ENCODE results near the gene KRT7. TPM values are rescaled to one million over a fixed set of nuclear protein-coding genes. Genes with fewer than 3 reads are reported as not detected.
"Not testable (repeated sequence)": the region's sequence is repeated elsewhere in the genome, so short reads cannot be mapped to it uniquely, and the experiment has no call there.

KRT7 gene
- total RNA-seq, 2 donors from 2014 or later, result 24.1 to 105 TPM

- H3K27ac ChIP-seq, result no peak overlapping the region
- H3K36me3 ChIP-seq, result no peaks in the 10 kb centered on the region
- H3K4me1 ChIP-seq (ENCODE audit: control insufficient read depth in 1 of 2, low read depth in 2 of 2), result peaks cover 5 to 8% of the 10 kb centered on the region in 2 donors
- no peaks in the 10 kb centered on the region for H3K9me3 ChIP-seq
- no peak for DNase-seq (ENCODE audit: low spot score)
- TF ChIP-seq, protein P1, sequence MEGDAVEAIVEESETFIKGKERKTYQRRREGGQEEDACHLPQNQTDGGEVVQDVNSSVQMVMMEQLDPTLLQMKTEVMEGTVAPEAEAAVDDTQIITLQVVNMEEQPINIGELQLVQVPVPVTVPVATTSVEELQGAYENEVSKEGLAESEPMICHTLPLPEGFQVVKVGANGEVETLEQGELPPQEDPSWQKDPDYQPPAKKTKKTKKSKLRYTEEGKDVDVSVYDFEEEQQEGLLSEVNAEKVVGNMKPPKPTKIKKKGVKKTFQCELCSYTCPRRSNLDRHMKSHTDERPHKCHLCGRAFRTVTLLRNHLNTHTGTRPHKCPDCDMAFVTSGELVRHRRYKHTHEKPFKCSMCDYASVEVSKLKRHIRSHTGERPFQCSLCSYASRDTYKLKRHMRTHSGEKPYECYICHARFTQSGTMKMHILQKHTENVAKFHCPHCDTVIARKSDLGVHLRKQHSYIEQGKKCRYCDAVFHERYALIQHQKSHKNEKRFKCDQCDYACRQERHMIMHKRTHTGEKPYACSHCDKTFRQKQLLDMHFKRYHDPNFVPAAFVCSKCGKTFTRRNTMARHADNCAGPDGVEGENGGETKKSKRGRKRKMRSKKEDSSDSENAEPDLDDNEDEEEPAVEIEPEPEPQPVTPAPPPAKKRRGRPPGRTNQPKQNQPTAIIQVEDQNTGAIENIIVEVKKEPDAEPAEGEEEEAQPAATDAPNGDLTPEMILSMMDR (IDR thresholded peaks at IDR 0.05), result no peak
- no peak for ATAC-seq (ENCODE audit: insufficient number of reproducible peaks, low FRiP score, low read depth)
- H3K4me3 ChIP-seq, result no peak overlapping the region
- H3K27me3 ChIP-seq (replicated peaks; ENCODE audit: insufficient read depth), result no peaks in the 10 kb centered on the region
Observed at GRCh38 chr12:52254965-52255751, 22.1 kb downstream of the KRT7 start.

GRCh38 chr12:52255926-52256583 is 23.0 kb downstream of the KRT7 start:
- H3K27ac ChIP-seq, result no peak overlapping the region
- H3K4me1 ChIP-seq (ENCODE audit: control insufficient read depth in 1 of 2, low read depth in 2 of 2), result peaks cover 4 to 8% of the 10 kb centered on the region in 2 donors
- H3K36me3 ChIP-seq, result no peaks in the 10 kb centered on the region
- DNase-seq (ENCODE audit: low spot score) (no peak), ATAC-seq (ENCODE audit: insufficient number of reproducible peaks, low FRiP score, low read depth) (no peak)
- no peak overlapping the region for H3K4me3 ChIP-seq
- no peaks in the 10 kb centered on the region for H3K9me3 ChIP-seq
- no peaks in the 10 kb centered on the region for H3K27me3 ChIP-seq (replicated peaks; ENCODE audit: insufficient read depth)
- TF ChIP-seq, protein P1 (IDR thresholded peaks at IDR 0.05), result no peak

GRCh38 chr12:52256584-52256935 is 23.5 kb downstream of the KRT7 start:
- no peak overlapping the region for H3K4me3 ChIP-seq
- H3K27ac ChIP-seq, result no peak overlapping the region
- no peaks in the 10 kb centered on the region for H3K27me3 ChIP-seq (replicated peaks; ENCODE audit: insufficient read depth)
- DNase-seq (ENCODE audit: low spot score), result no peak
- ATAC-seq (ENCODE audit: insufficient number of reproducible peaks, low FRiP score, low read depth), result no peak
- H3K4me1 ChIP-seq (ENCODE audit: control insufficient read depth in 1 of 2, low read depth in 2 of 2), result peaks cover 4 to 8% of the 10 kb centered on the region in 2 donors
- H3K36me3 ChIP-seq, result no peaks in the 10 kb centered on the region
- TF ChIP-seq, protein P1 (IDR thresholded peaks at IDR 0.05), result no peak
- no peaks in the 10 kb centered on the region for H3K9me3 ChIP-seq

- peaks cover 4 to 8% of the 10 kb centered on the region in 2 donors for H3K4me1 ChIP-seq (ENCODE audit: control insufficient read depth in 1 of 2, low read depth in 2 of 2)
- no peaks in the 10 kb centered on the region for H3K9me3 ChIP-seq
- H3K27me3 ChIP-seq (replicated peaks; ENCODE audit: insufficient read depth), result no peaks in the 10 kb centered on the region
- DNase-seq (ENCODE audit: low spot score), result no peak
- H3K36me3 ChIP-seq, result no peaks in the 10 kb centered on the region
- TF ChIP-seq, protein P1 (IDR thresholded peaks at IDR 0.05), result no peak
- H3K4me3 ChIP-seq, result no peak overlapping the region
- H3K27ac ChIP-seq, result no peak overlapping the region
- ATAC-seq (ENCODE audit: insufficient number of reproducible peaks, low FRiP score, low read depth), result no peak
Observed at GRCh38 chr12:52257074-52257551, 24.1 kb downstream of the KRT7 start.

- not testable (repeated sequence) for H3K27me3 ChIP-seq (replicated peaks; ENCODE audit: insufficient read depth); H3K36me3 ChIP-seq; ATAC-seq (ENCODE audit: insufficient number of reproducible peaks, low FRiP score, low read depth); H3K4me1 ChIP-seq (ENCODE audit: control insufficient read depth in 1 of 2, low read depth in 2 of 2); H3K27ac ChIP-seq; H3K9me3 ChIP-seq; DNase-seq (ENCODE audit: low spot score)
- H3K4me3 ChIP-seq, result peak overlapping the region; percentile 62
Observed at GRCh38 chr12:52257922-52258321, 24.9 kb downstream of the KRT7 start.

Measured in thoracic aorta (tissue), 2 donors.